HG02870 (cell line): Measurements from ENCODE around the gene FLVCR1.
"Not testable (repeated sequence)": the region's sequence is repeated elsewhere in the genome, so short reads cannot be mapped to it uniquely, and the experiment has no call there.

Experiments
- ATAC-seq: cut with Tn5 transposase; IDR thresholded peaks from one replicate; pipeline ENCODE4 v1.9.1; 2021; ENCODE audit warnings: mild to moderate bottlenecking, moderate library complexity; ENCODE audit not compliant: unreplicated experiment

Gene FLVCR1

DNA sequence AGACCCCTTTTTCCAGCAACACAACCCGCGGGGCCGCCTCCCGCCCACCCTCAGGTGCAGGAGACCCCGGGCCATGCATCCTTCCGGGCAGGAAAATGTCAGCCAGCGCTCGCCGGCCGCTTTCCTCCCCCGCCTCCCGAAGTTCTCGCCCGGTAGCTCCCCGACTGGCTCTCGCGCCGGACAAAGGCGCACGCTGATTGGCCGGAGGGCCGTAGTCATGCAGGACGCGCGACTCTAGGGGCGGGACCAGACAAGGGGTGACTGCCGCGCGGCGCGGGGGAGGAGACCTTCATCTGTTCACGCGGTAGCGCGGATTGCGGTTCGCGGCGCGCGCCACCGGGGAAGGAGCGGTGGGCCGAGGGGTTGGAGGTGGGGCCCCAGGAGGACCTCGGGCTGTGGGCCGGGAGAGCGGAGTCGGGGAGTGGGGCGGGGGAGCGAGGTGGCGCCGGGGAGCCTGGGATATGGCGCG, at the start of gene FLVCR1:
FLVCR1 (plus strand) TSS at position 284 of the 469 bp plus-strand sequence; CDS start at position 462, 178 bp downstream.
- peak; percentile 92 for ATAC-seq

DNA sequence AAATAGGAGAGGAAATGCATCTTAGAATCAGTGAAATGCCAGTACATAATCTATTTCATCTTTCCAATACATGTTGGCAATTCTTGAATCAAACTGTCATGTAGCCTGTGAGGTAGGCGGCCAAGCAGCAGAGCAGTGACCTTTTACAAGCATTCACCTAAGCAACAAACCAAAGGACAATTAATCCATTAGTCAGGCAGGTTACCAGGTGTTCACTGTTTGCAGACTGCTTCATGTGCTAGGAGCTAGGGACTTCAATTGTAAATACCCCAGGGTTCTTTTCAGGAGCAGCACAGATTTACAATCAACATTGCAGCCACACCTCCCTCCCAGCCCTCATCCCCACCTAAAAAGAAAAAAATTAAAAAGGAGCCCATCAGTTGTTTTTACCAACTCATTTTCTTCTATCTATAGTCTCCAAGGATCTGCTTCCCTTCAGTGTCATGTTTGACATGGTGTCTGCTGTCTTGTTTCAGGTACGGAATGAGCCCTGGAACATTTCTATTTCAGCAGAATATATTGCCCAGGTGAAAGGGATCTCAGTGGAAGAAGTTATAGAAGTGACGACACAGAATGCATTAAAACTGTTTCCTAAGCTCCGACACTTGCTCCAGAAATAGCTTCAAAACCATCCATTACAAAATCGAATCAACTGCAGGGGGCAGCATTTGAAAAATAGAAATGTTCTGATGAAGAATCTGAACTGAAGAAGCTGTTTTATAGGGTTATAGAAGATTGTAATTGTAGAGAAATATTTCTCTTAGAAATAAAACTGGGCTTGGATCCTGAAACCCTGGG, 43.3 kb upstream of the FLVCR1 start:
- ATAC-seq = no peak

DNA sequence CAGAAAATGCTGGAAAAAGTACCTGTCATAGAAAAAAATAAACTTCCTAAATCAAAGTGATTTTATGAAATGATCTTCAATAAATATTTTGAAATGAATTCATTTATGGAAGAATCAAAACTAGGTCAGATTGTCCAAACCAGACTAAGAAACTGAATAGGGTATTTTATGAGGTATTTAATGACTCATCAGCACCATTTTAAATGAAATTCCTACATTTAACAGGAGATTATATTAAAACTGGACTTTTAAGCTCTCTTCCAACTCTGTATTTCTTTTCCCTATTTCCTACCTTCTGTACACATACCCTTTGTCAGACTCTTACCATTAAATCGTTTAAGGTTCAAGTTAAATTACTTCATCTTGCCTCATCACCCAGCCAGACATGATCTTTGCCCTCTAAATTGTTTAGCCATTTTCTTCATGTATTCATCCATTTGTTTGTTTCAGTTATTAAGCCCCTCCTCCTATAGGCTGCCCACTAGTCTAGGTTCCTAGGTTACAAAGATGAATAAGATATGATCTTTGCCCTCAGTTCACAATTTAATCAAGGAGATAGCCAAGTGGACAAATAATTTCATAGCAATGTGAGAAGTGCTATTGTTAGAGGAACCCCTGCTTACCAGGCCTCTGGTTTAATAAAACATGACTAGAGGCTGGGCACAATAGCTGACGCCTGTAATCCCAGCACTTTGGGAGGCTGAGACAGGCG, 41.4 kb upstream of the FLVCR1 start:
- ATAC-seq = no peak

DNA sequence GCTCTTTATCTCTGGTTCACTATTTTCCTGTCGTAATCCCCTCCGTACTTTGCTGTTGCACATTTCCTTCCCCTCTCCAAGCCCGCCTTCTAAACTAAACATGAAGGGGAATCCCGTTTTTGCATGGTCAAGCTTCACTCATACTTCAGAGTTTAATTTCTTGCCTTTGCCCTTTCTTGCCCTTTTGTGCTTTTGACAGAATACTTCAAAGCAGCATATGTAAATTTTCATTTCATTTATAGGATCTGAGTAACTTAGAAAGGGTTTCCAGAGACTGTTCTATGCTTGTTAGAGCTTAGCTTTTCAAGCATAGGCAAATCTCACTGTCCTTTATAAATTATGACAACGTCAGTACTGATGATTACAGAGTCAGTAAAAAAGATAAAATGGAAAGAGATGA, 38.3 kb upstream of the FLVCR1 start:
- peak; percentile 76 for ATAC-seq

- ATAC-seq = no peak
Observed at GRCh38 chr1:212820969-212821368, 37.1 kb upstream of the FLVCR1 start.

DNA sequence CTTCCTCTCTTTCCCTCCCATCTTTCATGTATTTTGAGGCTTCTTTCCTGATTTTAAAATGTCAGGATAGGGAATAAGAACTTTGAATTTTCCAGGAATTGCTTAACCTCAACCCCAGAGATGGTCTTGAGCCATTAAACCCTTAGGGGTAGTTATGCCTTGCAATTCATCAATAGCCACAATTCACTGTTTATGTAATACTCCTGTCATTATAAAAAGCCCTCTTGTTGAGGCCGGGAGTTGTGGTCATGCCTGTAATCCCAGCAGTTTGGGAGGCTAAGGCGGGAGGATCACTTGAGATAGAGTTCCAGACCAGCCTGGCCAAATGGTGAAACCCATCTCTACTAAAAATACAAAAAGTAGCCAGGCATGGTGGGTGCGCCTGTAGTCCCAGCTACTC, 35.1 kb upstream of the FLVCR1 start:
- no peak for ATAC-seq

DNA sequence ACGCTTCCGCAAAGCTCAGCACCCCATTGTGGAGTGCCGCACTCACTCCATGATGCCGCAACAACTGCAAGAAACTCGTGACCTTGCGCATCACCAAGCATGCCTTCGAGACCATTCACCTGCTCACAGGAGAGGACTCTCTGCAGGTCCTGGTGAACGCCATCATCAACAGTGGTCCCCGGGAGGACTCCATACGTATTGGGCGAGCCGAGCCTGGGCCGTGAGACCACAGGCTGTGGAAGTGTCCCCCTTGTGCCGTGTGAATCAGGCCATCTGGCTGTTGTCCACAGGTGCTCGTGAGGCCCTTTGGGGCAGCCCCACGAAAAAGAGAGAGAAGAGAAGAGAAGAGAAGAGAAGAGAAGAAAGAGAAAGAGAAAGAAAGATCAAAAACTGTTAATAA, 33.9 kb upstream of the FLVCR1 start:
- no peak for ATAC-seq

- ATAC-seq = no peak
Observed at GRCh38 chr1:212825798-212826452, 32.1 kb upstream of the FLVCR1 start.

DNA sequence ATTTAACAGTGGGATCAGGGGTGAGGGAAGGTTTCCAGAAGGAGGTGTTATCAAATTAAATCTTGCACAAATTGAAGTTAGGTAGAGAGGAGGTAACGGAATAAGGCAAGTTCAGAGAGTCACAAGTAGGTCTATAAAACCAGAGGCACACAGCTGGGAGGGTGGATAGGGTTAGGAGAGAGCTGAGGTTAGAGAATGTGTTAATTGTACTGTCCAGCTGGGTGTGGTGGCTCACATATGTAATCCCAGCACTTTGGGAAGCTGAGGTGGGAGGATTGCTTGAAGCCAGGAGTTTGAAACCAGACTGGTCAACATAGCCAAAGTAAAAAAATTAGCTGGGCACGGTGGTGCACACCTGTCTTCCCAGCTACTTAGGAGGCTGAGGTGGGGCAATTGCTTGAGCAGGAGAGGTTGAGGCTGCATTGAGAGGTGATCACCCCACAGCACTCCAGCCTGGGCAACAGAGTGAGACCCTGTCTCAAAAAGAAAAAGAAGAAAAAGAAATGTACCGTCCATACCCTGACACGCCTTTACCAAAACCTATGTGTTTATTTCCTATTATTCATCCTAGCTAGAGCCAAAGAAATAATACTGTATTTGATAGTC, 30.8 kb upstream of the FLVCR1 start:
- ATAC-seq = no peak

- no peak for ATAC-seq
Observed at GRCh38 chr1:212827831-212828278, 30.2 kb upstream of the FLVCR1 start.

- no peak for ATAC-seq
Observed at GRCh38 chr1:212828395-212828794, 29.7 kb upstream of the FLVCR1 start.

DNA sequence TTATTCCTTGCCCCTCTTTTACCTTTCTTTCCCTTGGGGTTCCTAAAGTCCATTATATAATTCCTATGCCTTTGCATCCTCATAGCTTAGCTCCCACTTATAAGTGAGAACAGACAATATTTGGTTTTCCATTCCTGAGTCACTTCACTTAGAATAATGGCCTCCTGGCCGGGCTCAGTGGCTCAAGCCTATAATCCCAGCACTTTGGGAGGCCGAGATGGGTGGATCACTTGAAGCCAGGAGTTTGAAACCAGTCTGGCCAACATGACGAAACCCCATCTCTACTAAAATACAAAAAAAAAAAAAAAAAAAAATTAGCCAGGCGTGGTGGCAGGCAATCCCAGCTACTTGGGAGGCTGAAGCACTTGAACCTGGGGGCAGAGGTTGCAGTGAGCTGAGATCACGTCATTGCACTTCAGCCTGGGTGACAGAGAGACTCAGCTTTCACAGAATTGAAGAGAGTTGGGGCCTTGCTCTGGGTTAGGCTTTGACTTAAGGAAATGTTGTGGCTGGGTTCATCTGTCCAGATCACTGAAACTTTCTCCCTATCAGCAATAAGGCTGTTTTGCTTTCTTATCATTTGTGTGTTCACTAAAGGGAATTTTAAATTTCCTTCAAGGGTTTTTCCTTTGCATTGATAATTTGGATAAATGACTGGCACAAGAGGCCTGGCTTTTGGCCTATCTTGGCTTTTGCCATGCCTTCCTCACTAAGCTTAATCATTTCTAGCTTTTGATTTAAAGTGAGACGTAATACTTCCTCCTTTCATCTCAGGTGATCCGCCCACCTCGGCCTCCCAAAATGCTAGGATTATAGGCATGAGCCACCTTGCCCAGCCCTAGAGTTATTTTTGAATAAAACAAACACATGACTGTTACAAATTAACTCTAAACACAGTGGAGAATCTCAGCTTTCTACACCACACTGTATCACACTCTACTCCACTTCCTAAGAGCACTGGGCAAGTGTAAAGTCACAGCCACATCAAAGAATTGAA, 24.6 kb upstream of the FLVCR1 start:
- ATAC-seq = peak; percentile 70

GRCh38 chr1:212838145-212838544, 19.9 kb upstream of the FLVCR1 start:
- no peak for ATAC-seq

DNA sequence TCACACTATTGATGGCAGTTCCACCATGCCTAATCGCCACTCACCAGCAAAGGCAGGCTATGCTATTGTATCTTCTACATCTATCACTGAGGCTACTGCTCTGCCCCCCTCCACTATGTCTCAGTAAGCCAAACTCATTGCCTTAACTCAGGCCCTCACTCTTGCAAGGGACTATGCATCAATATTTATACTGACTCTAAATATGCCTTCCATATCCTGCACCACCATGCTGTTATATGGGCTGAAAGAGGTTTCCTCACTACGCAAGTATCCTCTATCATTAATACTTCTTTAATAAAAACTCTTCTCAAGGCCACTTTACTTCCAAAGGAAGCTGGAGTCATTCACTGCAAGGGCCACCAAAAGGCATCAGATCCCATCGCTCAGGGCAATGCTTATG, 13.6 kb upstream of the FLVCR1 start:
- not testable (repeated sequence) for ATAC-seq

GRCh38 chr1:212847549-212847948, 10.5 kb upstream of the FLVCR1 start, which contains the start of gene SPATA45:
SPATA45 (minus strand) TSS chr1:212847649; CDS start chr1:212836149, 11,500 bp downstream.
- no peak for ATAC-seq

- no peak for ATAC-seq
Observed at GRCh38 chr1:212852105-212852688, 5.9 kb upstream of the FLVCR1 start.

DNA sequence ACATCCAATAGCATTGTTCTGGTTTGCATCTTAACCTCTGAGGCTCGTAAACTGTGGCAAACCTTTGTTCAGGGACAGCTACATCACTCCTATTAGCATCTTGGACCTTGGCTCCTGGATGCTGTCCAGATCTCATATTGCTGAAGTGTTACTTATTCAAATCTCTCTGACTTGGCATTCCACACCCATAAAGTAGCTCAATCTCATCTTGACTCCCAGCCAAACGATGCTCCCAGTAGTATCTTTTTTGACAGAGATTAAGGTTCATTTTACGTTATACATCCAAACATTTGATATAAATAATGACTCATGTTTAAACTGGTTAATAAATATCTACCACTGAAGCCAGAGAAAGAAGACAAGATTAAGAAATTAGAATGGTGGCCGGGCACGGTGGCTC, 4.4 kb upstream of the FLVCR1 start:
- ATAC-seq = no peak

DNA sequence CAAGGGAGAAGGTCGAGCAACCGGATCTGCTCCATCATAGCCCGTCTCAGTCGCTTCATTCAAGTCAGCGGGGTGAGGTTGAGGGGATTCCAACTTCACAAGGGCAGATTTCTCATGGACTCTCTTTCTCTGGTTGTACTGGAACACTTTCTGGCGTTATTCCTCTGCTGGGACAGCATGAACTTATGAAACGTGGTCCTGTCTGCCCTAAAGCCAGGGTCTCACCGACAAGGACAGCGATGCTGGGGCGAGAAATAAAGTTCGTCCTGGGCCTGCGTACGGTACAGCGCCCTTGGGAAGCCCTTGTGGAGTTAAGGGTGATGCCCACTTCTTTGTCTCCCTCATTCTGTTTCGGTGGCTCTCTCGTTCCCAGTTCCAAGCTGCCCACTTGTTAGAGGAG, 1.3 kb upstream of the FLVCR1 start:
- no peak for ATAC-seq

GRCh38 chr1:212858461-212859265, 588 bp downstream of the FLVCR1 start:
- peak; percentile 16 for ATAC-seq
